Uterus (tissue), 2 donors: ENCODE measurements around the gene UBE2N.

Experiments used
- POLR2A ChIP-seq, 2 donors: fragments of 450-650 bp; IDR thresholded peaks; one replicate each; pipeline ENCODE4 v1.6.1; 2016; ENCODE audit warnings: antibody characterized with exemption in 2 of 2, mild to moderate bottlenecking in 1 of 2, moderate library complexity in 1 of 2
- TF ChIP-seq, protein P1 (sequence below), 4 experiments: fragments of 200-600 bp in 2 of 4; fragments of 450-650 bp in 2 of 4; sonication (generic) in 2 of 4; IDR thresholded peaks; one replicate each; pipeline ENCODE4 v1.5.1; 2016 to 2019; ENCODE audit warnings: antibody characterized with exemption in 4 of 4, mild to moderate bottlenecking in 2 of 4, moderate library complexity in 1 of 4

DNA sequence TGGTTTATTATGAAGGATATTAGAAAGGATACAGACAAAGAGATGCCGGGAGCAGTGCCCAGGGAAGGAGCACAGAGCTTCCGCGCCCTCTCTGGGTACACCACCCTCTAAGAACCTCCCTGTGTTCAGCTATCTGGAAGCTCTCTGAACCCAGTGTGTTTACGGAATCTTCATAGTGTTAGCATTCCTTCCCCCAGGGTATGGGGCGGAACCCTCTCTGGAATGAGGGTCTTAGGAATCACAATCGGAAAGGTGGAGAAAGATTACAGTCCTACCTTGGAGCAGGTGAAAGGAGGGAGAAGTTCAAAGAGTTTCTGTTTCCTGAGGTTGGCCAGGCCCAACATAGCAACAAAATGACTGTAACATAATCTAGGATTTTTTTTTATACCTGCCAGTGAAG is 70.8 kb downstream of the UBE2N start:
- TF ChIP-seq, protein P1, sequence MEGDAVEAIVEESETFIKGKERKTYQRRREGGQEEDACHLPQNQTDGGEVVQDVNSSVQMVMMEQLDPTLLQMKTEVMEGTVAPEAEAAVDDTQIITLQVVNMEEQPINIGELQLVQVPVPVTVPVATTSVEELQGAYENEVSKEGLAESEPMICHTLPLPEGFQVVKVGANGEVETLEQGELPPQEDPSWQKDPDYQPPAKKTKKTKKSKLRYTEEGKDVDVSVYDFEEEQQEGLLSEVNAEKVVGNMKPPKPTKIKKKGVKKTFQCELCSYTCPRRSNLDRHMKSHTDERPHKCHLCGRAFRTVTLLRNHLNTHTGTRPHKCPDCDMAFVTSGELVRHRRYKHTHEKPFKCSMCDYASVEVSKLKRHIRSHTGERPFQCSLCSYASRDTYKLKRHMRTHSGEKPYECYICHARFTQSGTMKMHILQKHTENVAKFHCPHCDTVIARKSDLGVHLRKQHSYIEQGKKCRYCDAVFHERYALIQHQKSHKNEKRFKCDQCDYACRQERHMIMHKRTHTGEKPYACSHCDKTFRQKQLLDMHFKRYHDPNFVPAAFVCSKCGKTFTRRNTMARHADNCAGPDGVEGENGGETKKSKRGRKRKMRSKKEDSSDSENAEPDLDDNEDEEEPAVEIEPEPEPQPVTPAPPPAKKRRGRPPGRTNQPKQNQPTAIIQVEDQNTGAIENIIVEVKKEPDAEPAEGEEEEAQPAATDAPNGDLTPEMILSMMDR (IDR thresholded peaks at IDR 0.05) = no peak
- no peak for TF ChIP-seq POLR2A (IDR thresholded peaks at IDR 0.05)
